Brain microvascular endothelial cell (primary cell): Measurements from ENCODE around the gene NCKAP1.

Experiments used
- DNase-seq: peaks from one replicate; pipeline ENCODE4 v3.0.0-alpha.2; 2020
- H3K27ac ChIP-seq: fragments of 250-450 bp; sonication (Bioruptor Pico); 2 replicates; pipeline ENCODE4 v1.5.1; 2020; ENCODE audit warnings: mild to moderate bottlenecking, moderate library complexity
- H3K27me3 ChIP-seq: fragments of 250-450 bp; sonication (Bioruptor Pico); replicated peaks from 2 replicates; pipeline ENCODE4 v1.5.1; 2020; ENCODE audit warnings: mild to moderate bottlenecking
- H3K36me3 ChIP-seq: fragments of 250-450 bp; sonication (Bioruptor Pico); replicated peaks from 2 replicates; pipeline ENCODE4 v1.5.1; 2020; ENCODE audit warnings: mild to moderate bottlenecking
- H3K4me3 ChIP-seq: 2 replicates; pipeline ENCODE4 v1.5.1; 2011; ENCODE audit warnings: low read depth, mild to moderate bottlenecking, control low read depth, low read length, moderate library complexity
- in situ Hi-C: cut with HindIII; loops from 2 replicates; pipeline ENCODE4 v1.10.0; 2017; ENCODE audit warnings: low sequenced_read_pairs, low pct_ligation_motif_present
- TF ChIP-seq, protein P1 (sequence below): IDR thresholded peaks from 2 replicates; pipeline ENCODE4 v1.5.1; 2011; ENCODE audit warnings: low read depth, mild to moderate bottlenecking, moderate library complexity, low read length, control low read depth, inconsistent platforms; ENCODE audit errors: missing control alignments

Gene NCKAP1

GRCh38 chr2:182914852-182915251 is 123.4 kb downstream of the NCKAP1 start:
- Histone ChIP-seq H3K4me3 (no peak overlapping the region), H3K27me3 (no peaks in the 10 kb centered on the region), H3K27ac (peak overlapping the region; percentile 14), H3K36me3 (peaks cover 25% of the 10 kb centered on the region)
- in situ Hi-C loops, result no loop called here
- no peak for DNase-seq
- TF ChIP-seq, protein P1, sequence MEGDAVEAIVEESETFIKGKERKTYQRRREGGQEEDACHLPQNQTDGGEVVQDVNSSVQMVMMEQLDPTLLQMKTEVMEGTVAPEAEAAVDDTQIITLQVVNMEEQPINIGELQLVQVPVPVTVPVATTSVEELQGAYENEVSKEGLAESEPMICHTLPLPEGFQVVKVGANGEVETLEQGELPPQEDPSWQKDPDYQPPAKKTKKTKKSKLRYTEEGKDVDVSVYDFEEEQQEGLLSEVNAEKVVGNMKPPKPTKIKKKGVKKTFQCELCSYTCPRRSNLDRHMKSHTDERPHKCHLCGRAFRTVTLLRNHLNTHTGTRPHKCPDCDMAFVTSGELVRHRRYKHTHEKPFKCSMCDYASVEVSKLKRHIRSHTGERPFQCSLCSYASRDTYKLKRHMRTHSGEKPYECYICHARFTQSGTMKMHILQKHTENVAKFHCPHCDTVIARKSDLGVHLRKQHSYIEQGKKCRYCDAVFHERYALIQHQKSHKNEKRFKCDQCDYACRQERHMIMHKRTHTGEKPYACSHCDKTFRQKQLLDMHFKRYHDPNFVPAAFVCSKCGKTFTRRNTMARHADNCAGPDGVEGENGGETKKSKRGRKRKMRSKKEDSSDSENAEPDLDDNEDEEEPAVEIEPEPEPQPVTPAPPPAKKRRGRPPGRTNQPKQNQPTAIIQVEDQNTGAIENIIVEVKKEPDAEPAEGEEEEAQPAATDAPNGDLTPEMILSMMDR, result no peak

- TF ChIP-seq, protein P1, result no peak
- no peaks in the 10 kb centered on the region for H3K27me3 ChIP-seq
- no peak for DNase-seq
- in situ Hi-C loops, result no loop called here
- H3K4me3 ChIP-seq, result no peak overlapping the region
- no peak overlapping the region for H3K27ac ChIP-seq
- peaks cover 26% of the 10 kb centered on the region for H3K36me3 ChIP-seq
Observed at GRCh38 chr2:182913064-182913463, 125.2 kb downstream of the NCKAP1 start.

GRCh38 chr2:182912518-182912915 is 125.7 kb downstream of the NCKAP1 start:
- TF ChIP-seq, protein P1, result no peak
- in situ Hi-C loops, result no loop called here
- no peak for DNase-seq

DNA sequence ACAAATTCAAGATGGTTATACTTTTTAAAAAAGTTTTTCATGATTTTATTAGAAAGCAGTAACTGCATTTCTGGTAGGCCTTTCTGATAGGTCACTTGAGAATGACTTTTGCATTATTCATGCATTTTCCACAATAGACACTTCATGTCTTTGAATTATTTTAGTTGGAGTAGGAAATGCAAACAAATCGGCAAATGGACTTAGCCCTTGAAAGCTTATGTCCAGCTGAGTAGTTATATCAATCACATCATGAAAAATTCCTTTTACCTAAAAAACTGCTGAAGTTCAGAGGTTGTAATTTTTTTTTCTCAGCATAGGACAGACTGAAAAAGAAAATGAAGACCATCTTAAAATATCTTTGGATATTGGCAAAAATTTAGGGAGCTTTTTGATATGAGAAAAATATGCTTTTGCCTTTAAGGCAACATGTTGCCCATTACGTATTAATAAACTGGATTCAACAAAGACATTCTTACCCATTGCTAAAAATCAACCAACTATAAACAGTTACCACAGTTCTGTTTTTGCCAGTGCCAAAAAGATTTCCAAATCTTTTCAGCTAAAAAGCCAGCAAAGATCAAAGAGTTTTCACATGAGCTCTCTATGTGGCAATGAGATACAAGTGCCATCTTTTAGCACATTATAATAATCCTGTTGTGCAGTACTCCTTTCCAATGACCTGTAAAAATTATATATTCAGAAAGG is 126.3 kb downstream of the NCKAP1 start:
- Histone ChIP-seq H3K27me3 (no peaks in the 10 kb centered on the region), H3K4me3 (no peak overlapping the region), H3K27ac (no peak overlapping the region), H3K36me3 (peaks cover 26% of the 10 kb centered on the region)
- in situ Hi-C loops, result no loop called here
- DNase-seq, result no peak
- TF ChIP-seq, protein P1, result no peak

More at GRCh38 chr2:182912518-182912915, 125.7 kb downstream of the NCKAP1 start:
- H3K27ac ChIP-seq, result no peak overlapping the region
- no peak overlapping the region for H3K4me3 ChIP-seq
- peaks cover 26% of the 10 kb centered on the region for H3K36me3 ChIP-seq
- no peaks in the 10 kb centered on the region for H3K27me3 ChIP-seq

DNA sequence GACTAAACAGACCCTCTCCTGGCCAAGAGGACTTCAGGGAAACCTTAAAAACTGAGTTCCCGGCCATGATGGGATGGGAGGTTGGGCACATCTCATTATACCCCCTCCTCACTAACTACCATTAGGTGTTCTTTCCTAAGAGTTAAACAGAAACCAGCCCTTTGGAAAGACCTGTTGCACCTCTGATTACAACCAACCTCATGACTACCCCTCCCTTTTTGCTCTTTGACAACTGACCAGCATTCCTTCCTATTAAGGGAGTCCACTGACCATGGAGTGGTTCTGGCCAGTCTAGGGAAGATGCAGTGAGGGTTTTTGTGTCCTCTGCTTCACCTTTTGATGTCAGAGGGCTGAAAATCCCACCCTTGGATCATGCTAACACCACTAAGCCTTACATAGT is 127.3 kb downstream of the NCKAP1 start:
- Histone ChIP-seq H3K27me3 (no peaks in the 10 kb centered on the region), H3K36me3 (peaks cover 23% of the 10 kb centered on the region), H3K27ac (no peak overlapping the region), H3K4me3 (no peak overlapping the region)
- in situ Hi-C loops, result no loop called here
- TF ChIP-seq, protein P1, result no peak
- DNase-seq, result no peak
